Heart right ventricle (tissue), 16 donors: ENCODE measurements around the gene IRAG1. TPM values are rescaled to one million over a fixed set of nuclear protein-coding genes. Genes with fewer than 3 reads are reported as not detected.

Experiments
- ATAC-seq, 8 donors: fragments of 200-7000 bp; cut with Tn5 transposase; one replicate each; pipeline ENCODE4 v1.9.1; 2020; ENCODE audit warnings: mild to moderate bottlenecking in 8 of 8, moderate library complexity in 8 of 8, moderate number of reproducible peaks in 1 of 8
- DNase-seq, 2 donors: peaks; one replicate each; pipeline ENCODE4 v3.0.0-alpha.2; 2020
- H3K27ac ChIP-seq, 10 donors: fragments of 200-600 bp; sonication (generic) in 2 of 10; one replicate each; pipeline versions ENCODE4 v1.5.0 to v1.8.0; 2020 to 2022; ENCODE audit warnings: mild to moderate bottlenecking in 3 of 10
- H3K27me3 ChIP-seq, 7 donors: fragments of 200-600 bp; one replicate each; pipeline ENCODE4 v1.8.0; 2021 to 2022; ENCODE audit warnings: mild to moderate bottlenecking in 2 of 7
- H3K36me3 ChIP-seq, 9 donors: fragments of 200-600 bp; sonication (generic) in 1 of 9; one replicate each; pipeline versions ENCODE4 v1.5.0 to v1.8.0; 2020 to 2022; ENCODE audit warnings: mild to moderate bottlenecking in 2 of 9
- H3K4me1 ChIP-seq, 9 donors: fragments of 200-600 bp; sonication (generic) in 1 of 9; one replicate each; pipeline versions ENCODE4 v1.5.0 to v1.8.0; 2020 to 2022; ENCODE audit warnings: mild to moderate bottlenecking in 4 of 9
- H3K4me3 ChIP-seq, 10 donors: fragments of 200-600 bp; sonication (generic) in 2 of 10; one replicate each; pipeline versions ENCODE4 v1.5.0 to v1.8.0; 2020 to 2022; ENCODE audit warnings: mild to moderate bottlenecking in 7 of 10, moderate library complexity in 2 of 10
- H3K9me3 ChIP-seq, 11 donors: fragments of 200-600 bp in 10 of 11; sonication (generic) in 2 of 11; one replicate each; pipeline versions ENCODE4 v1.5.0 to v1.8.0; 2013 to 2022; ENCODE audit warnings: mild to moderate bottlenecking in 2 of 11, control low read depth in 1 of 11, moderate library complexity in 1 of 11
- CTCF ChIP-seq, 9 donors: fragments of 200-600 bp; sonication (generic) in 2 of 9; IDR thresholded peaks; one replicate each; pipeline versions ENCODE4 v1.5.0 to v1.8.0; 2021 to 2022; ENCODE audit warnings: antibody characterized with exemption in 9 of 9, mild to moderate bottlenecking in 5 of 9, moderate library complexity in 1 of 9
- WGBS, 2 donors: extraction: QIAGEN DNeasy Blood & Tissue Kit; methylation state at CpG; one replicate each; pipeline ENCODE4 v1.1.7; 2013; ENCODE audit warnings: inconsistent platforms in 1 of 2; 5-methylcytosine and 5-hydroxymethylcytosine counted together
- intact Hi-C, 10 donors: fragments of 100-400 bp; cut with DNase I; formaldehyde crosslinking; loops; one replicate each; pipeline versions ENCODE4 v1.11.1 to v1.14.2; 2022
- long read RNA-seq, 3 donors: library from polyadenylated mRNA; unstranded; transcript quantifications; one replicate each; pipeline ENCODE4 v2.0.0, GENCODE V29; 2020 to 2021
- polyA plus RNA-seq, 2 donors: library from polyadenylated mRNA; stranded (reverse); fragments of 200-250 nt; gene quantifications; one replicate each; pipeline ENCODE4 v1.2.3, GENCODE V29; 2013
- total RNA-seq, 10 donors: library from RNA; stranded (reverse); fragmentation: NEBNext Ultra II Directional in 3 of 10; extraction: Animal tissue kit (Norgen Biotek cat#: 25700) in 3 of 10; gene quantifications; one replicate each; pipeline versions ENCODE4 v1.2.1 to v1.2.4, GENCODE V29; 2021 to 2023
- donor health status: Arrhythmogenic right ventricular cardiomyopathy.
- donor health status: ischemic (EF 13 %, LVEDD 7.1; RV severe dilation, severe dysfunction).
- donor health status: healthy with polysubstance abuse.
- donor health status: DM: no; HTN: yes; CAD: no.
- donor health status: DM: no; HTN: no; CAD: no.
- donor health status: ischemic (EF 25% LVEDD 6.9; RV normal size, moderate dysfunction).
- donor health status: ischemic (EF 25% LVEDD 5.7; RV mildly dilated, moderate dysfunction).
- donor health status: healthy.
- donor health status: DM: yes; HTN: yes; CAD: no.
- donor health status: Ischemic cardiomyopathy.
- donor health status: ischemic (EF 35%, LVEDD 5.7; RV mildly dilated, moderate dysfunction).
- donor health status: nonischemic (EF 11% LVEDD 7.7; RV severe dilation, severe dysfunction).
- donor health status: DM: yes; HTN: yes; CAD: no.
- donor health status: PGD.
- donor health status: ischemic (EF 29% LVEDD 5.4; RV normal size, mild dysfunction).
- donor health status: nonischemic (EF 23%, LVEDD 6.1; RV moderate dilation, normal function).

The IRAG1 gene
- total RNA-seq (1 to 10 TPM; 2.5 to 8.3 (median 5.3) TPM), polyA plus RNA-seq (1 to 10 TPM; 4.2 to 4.6 TPM)
- long read RNA-seq, donor 1, partial matches to known transcripts: 8 of 15 reads
- long read RNA-seq, donor 1, other reads (novel, unspliced or antisense): 5 of 15 reads
- long read RNA-seq, donor 2, partial matches to known transcripts: 11 of 13 reads
- long read RNA-seq, donor 2, other reads (novel, unspliced or antisense): 2 of 13 reads
- long read RNA-seq, donor 3, partial matches to known transcripts: 14 of 18 reads
- long read RNA-seq, donor 3, other reads (novel, unspliced or antisense): 4 of 18 reads

- peaks cover 0 to 49% (median 13%) of the 10 kb centered on the region in 9 donors for H3K4me1 ChIP-seq
- ATAC-seq (peak; percentile 74 to 89 (median 80)), DNase-seq (peak; percentile 61 to 71)
- no peaks in the 10 kb centered on the region for H3K36me3 ChIP-seq
- intact Hi-C loops: no loop called here
- H3K9me3 ChIP-seq: no peaks in the 10 kb centered on the region
- H3K4me3 ChIP-seq: peak within 1 kb of the TSS in 9 of 10 donors; percentile 20 to 54 (median 36)
- no peak for TF ChIP-seq CTCF (IDR thresholded peaks at IDR 0.05)
- peak within 1 kb of the TSS in 9 of 10 donors; percentile 25 to 81 (median 65) for H3K27ac ChIP-seq
- peaks cover 0 to 8% (median 0%) of the 10 kb centered on the region in 7 donors for H3K27me3 ChIP-seq
- WGBS, 2 donors: 33 to 43% methylated on average over 18 of the region's 18 CpGs
Measured at GRCh38 chr11:10693509-10694081, at the start of gene IRAG1. Gene IRAG1, minus strand, starts transcription at chr11:10693755. Its CDS starts 153 bp downstream, at chr11:10693602.

- no peak for TF ChIP-seq CTCF (IDR thresholded peaks at IDR 0.05)
- Histone ChIP-seq H3K4me1 (peaks cover 0 to 17% (median 0%) of the 10 kb centered on the region in 9 donors), H3K36me3 (no peaks in the 10 kb centered on the region), H3K4me3 (no peak overlapping the region), H3K27ac (no peak overlapping the region), H3K27me3 (no peaks in the 10 kb centered on the region), H3K9me3 (no peaks in the 10 kb centered on the region)
- ATAC-seq (peak in 1 of 8 donors; percentile 49), DNase-seq (no peak)
- intact Hi-C loops: loop anchor here in 1 of 10 donors (5.0 kb wide), 1 partner anchor 530 kb away; no protein-coding TSS in a partner anchor
- 80 to 88% methylated on average over 9 of the region's 9 CpGs for whole genome bisulfite sequencing, 2 donors
Measured at GRCh38 chr11:10742460-10743208, 49.1 kb upstream of the IRAG1 start.

GRCh38 chr11:10735481-10736475 lies 42.2 kb upstream of the IRAG1 start:
- intact Hi-C loops: loop anchor here in 9 of 10 donors (1.0 to 10.0 kb wide), 16 partner anchors 81 to 981 kb away; partner anchors contain the start of gene RNF141 (in 2 of the 9)
- Histone ChIP-seq H3K9me3 (peaks cover 0 to 11% (median 0%) of the 10 kb centered on the region in 11 donors), H3K36me3 (no peaks in the 10 kb centered on the region), H3K4me1 (peaks cover 0 to 13% (median 4%) of the 10 kb centered on the region in 9 donors), H3K27ac (peak overlapping the region in 9 of 10 donors; percentile 50 to 76 (median 66)), H3K27me3 (no peaks in the 10 kb centered on the region), H3K4me3 (peak overlapping the region in 6 of 10 donors; percentile 19 to 37 (median 30))
- ATAC-seq (peak; percentile 99 to 100 (median 100)), DNase-seq (peak; percentile 94 to 96)
- TF ChIP-seq CTCF (IDR thresholded peaks at IDR 0.05): peak; percentile 98 to 100 (median 99)
- 12% methylated on average over 21 of the region's 21 CpGs for WGBS, 2 donors
